ENCODE results near the gene DDX6.
"Not testable (repeated sequence)": the region's sequence is repeated elsewhere in the genome, so short reads cannot be mapped to it uniquely, and the experiment has no call there.

DDX6 gene

DNA sequence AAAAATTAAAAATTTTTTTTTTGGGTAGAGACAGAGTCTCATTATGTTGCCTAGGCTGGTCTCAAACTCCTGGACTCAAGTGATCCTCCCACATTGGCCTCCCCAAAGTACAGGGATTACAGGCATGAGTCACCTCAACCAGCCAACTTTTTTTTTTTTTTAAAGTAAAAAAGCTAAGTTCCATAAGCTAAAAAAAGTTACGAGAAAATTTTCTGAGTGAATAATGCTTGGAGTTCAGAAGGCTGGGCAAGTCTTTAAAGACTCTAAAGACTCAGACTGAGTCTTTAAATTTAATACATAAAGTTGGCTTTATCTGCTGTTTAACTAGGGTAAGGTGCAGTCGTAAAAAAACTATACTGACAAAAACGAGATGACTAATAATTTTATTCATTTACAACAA is 5.6 kb downstream of the DDX6 start:
- Histone ChIP-seq H3K9me3 (ENCODE audit: insufficient read depth, low read depth, low read length) (no peaks in the 10 kb centered on the region), H3K9ac (ENCODE audit: low read depth, low read length) (no peak overlapping the region), H3K4me3 (ENCODE audit: low read length) (no peak overlapping the region), H3K27ac (ENCODE audit: low read length) (no peak overlapping the region), H3K27me3 (ENCODE audit: insufficient read depth, low read length) (no peaks in the 10 kb centered on the region), H3K4me1 (ENCODE audit: insufficient read depth, low read length) (no peaks in the 10 kb centered on the region), H3K36me3 (ENCODE audit: insufficient read depth, low read depth, low read length) (peaks cover 64% of the 10 kb centered on the region)

DNA sequence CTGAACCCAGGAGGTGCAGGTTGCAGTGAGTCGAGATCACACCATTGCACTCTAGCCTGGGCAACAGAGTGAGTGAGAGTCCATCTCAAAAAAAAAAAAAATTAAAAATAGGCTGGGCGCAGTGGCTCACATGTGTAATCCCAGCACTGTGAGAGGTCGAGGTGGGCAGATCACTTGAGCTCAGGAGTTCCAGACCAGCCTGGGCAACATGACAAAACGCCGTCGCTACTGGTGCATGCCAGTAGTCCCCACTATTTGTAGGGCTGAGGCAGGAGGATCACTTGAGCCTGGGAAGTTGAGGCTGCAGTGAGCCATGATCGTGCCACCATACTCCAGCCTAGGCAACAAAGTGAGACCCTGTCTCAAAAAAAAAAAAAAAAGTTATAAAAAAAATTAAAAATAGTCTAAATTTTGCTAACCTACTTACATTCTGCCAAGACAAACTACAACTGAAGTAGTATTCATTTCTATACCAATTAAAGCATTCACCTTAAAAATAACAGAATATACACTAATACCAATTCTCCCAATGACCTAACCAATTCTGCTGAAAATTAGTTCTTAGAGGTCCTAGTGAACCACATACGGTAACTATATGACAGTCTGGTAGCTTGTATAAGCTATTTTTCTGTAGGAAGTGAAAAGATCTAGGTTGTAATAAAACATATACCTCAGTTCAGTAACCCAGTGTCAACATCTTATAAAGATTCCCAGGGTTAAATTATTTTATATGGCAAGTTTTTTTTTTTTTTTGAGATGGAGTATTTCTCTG is 7.1 kb downstream of the DDX6 start:
- Histone ChIP-seq H3K9me3 (ENCODE audit: insufficient read depth, low read depth, low read length) (no peaks in the 10 kb centered on the region), H3K27ac (ENCODE audit: low read length) (no peak overlapping the region), H3K4me1 (ENCODE audit: insufficient read depth, low read length) (no peaks in the 10 kb centered on the region), H3K9ac (ENCODE audit: low read depth, low read length) (no peak overlapping the region), H3K27me3 (ENCODE audit: insufficient read depth, low read length) (no peaks in the 10 kb centered on the region), H3K36me3 (ENCODE audit: insufficient read depth, low read depth, low read length) (peaks cover 79% of the 10 kb centered on the region), H3K4me3 (ENCODE audit: low read length) (no peak overlapping the region)

DNA sequence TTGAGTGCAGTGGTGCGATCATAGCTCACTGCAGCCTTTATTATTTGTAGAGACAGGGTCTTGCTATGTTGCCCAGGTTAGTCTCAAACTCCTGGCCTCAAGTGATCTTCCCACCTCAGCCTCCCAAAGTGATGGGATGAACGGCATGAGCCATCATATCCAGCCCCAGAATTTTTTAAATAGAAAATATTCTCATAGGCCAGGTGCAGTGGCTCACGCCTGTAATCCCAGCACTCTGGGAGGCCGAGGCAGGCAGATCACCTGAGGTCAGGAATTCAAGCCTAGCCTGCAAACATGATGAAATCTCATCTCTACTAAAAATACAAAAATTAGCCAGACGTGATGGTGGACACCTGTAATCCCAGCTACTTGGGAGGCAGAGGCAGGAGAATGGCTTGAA is 7.6 kb downstream of the DDX6 start:
- H3K4me3 ChIP-seq (ENCODE audit: low read length); H3K9ac ChIP-seq (ENCODE audit: low read depth, low read length); H3K27ac ChIP-seq (ENCODE audit: low read length); H3K27me3 ChIP-seq (ENCODE audit: insufficient read depth, low read length); H3K4me1 ChIP-seq (ENCODE audit: insufficient read depth, low read length); H3K9me3 ChIP-seq (ENCODE audit: insufficient read depth, low read depth, low read length): not testable (repeated sequence)
- H3K36me3 ChIP-seq (ENCODE audit: insufficient read depth, low read depth, low read length) = peaks cover 85% of the 10 kb centered on the region

DNA sequence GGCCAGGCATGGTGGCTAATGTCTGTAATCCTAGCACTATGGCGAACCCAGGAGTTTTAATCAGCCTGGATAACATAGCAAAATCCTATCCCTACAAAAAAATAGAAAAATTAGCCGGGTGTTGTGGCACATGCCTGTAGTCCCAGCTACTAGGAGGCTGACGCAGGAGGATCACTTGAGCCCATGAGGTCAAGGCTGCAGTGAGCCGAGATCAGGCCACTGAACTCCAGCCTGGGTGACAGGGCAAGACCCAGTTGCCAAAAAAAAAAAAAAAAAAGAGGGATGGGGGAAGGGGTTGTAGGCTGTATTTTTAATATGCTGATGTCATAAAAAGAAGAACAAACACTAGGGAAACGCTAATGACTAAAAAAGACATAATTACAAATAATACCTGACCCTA is 12.1 kb downstream of the DDX6 start:
- Histone ChIP-seq H3K4me1 (ENCODE audit: insufficient read depth, low read length) (no peaks in the 10 kb centered on the region), H3K36me3 (ENCODE audit: insufficient read depth, low read depth, low read length) (peaks cover 99% of the 10 kb centered on the region), H3K27ac (ENCODE audit: low read length) (no peak overlapping the region), H3K9ac (ENCODE audit: low read depth, low read length) (no peak overlapping the region), H3K27me3 (ENCODE audit: insufficient read depth, low read length) (no peaks in the 10 kb centered on the region), H3K9me3 (ENCODE audit: insufficient read depth, low read depth, low read length) (no peaks in the 10 kb centered on the region), H3K4me3 (ENCODE audit: low read length) (no peak overlapping the region)

DNA sequence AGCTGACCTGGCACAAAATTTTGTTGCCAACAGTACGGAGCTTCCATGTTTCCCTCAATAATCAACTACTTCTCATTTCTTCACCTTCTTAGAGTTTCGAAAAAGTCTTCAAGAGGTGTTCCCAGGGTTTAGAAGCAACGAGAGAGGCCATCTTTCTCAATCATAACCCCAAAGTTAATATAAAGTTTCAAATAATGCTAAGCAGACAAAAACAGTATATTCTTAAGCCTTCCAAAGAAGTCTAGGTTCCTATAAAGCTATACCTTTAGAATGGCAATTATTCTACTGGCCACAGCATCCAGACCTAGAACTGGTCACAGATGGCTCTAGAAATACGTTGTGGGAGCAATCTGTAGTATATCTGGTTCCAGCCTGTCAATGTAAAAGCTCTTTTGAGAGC is 16.9 kb downstream of the DDX6 start:
- peaks cover 95% of the 10 kb centered on the region for H3K36me3 ChIP-seq (ENCODE audit: insufficient read depth, low read depth, low read length)
- H3K9me3 ChIP-seq (ENCODE audit: insufficient read depth, low read depth, low read length) = no peaks in the 10 kb centered on the region
- H3K4me3 ChIP-seq (ENCODE audit: low read length) = no peak overlapping the region

DNA sequence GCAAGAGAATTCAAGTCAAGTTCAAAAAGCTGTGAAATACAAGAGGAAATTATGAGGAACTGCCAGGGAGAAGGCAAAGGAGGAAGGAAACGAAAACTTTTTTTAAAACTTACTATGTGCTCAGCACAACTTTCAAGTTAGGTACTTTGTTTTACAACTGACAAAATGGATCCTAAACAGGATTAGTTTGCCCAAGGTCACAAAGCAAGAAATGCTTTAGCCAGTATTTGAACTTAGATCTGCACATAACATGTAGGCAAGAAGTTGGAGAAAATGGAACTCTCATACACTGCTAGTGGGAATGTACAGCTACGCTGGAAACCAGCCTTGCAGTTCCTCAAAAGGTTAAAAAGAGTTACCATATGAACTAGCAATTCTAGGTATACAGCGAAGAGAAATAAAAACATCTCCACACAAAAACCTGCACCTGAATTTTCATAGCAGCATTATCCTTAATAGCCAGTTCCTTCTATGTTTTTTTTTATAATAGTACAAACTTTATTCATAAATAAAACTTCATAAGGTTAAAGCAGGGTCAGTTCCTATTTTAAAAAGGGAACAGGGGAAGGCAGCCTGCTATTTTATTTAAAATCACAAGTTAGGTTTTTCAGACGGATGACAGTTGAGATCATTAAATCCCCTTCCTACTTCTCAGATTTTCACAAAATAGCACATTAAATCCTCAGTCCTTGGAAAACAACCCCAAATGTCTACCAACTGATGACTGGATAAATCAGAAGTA is 19.2 kb downstream of the DDX6 start:
- Histone ChIP-seq H3K27ac (ENCODE audit: low read length) (no peak overlapping the region), H3K4me3 (ENCODE audit: low read length) (no peak overlapping the region), H3K27me3 (ENCODE audit: insufficient read depth, low read length) (no peaks in the 10 kb centered on the region), H3K36me3 (ENCODE audit: insufficient read depth, low read depth, low read length) (peaks cover 95% of the 10 kb centered on the region), H3K9ac (ENCODE audit: low read depth, low read length) (no peak overlapping the region), H3K4me1 (ENCODE audit: insufficient read depth, low read length) (no peaks in the 10 kb centered on the region), H3K9me3 (ENCODE audit: insufficient read depth, low read depth, low read length) (no peaks in the 10 kb centered on the region)

More for the DNA sequence above, 16.9 kb downstream of the DDX6 start:
- no peak overlapping the region for H3K9ac ChIP-seq (ENCODE audit: low read depth, low read length)
- no peaks in the 10 kb centered on the region for H3K4me1 ChIP-seq (ENCODE audit: insufficient read depth, low read length)
- H3K27me3 ChIP-seq (ENCODE audit: insufficient read depth, low read length) = no peaks in the 10 kb centered on the region
- H3K27ac ChIP-seq (ENCODE audit: low read length) = no peak overlapping the region

DNA sequence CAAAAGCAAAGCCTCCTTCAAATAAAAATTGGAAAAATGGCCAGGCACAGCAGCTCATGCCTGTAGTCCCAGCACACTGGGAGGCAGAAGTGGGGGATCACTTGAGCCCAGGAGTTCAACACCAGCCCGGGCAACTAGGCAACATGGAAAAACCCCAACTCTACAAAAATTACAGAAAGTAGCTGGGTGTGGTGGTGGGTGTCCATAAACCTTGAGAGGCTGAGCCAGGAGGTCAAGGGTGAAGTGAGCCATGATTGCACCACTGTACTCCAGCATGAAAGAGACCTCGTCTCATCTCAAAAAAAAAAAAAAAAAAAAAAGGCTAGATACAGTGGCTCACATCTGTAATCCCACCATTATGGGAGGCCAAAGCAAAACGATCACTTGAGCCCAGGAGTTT is 22.3 kb downstream of the DDX6 start:
- no peaks in the 10 kb centered on the region for H3K27me3 ChIP-seq (ENCODE audit: insufficient read depth, low read length)
- no peaks in the 10 kb centered on the region for H3K9me3 ChIP-seq (ENCODE audit: insufficient read depth, low read depth, low read length)
- peaks cover 92% of the 10 kb centered on the region for H3K36me3 ChIP-seq (ENCODE audit: insufficient read depth, low read depth, low read length)
- H3K27ac ChIP-seq (ENCODE audit: low read length) = no peak overlapping the region
- no peak overlapping the region for H3K4me3 ChIP-seq (ENCODE audit: low read length)
- H3K9ac ChIP-seq (ENCODE audit: low read depth, low read length) = no peak overlapping the region
- no peaks in the 10 kb centered on the region for H3K4me1 ChIP-seq (ENCODE audit: insufficient read depth, low read length)

DNA sequence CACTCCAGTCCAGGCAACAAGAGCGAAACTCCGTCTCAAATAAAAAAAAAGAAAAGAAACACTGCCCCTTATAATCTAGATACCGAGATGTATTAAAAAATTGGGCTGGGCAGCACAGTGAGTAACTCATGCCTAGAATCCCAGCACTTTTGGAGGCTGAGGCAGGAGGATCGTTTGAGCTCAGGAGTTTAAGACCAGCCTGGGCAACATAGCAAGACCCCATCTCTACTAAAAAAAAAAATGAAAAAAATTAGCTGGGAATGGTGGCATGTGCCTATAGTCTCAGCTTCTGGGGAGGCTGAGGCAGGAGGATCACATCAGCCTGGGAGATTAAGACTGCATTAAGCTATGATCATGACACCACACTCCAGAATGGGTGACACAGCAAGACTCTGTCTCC is 24.9 kb downstream of the DDX6 start:
- no peaks in the 10 kb centered on the region for H3K4me1 ChIP-seq (ENCODE audit: insufficient read depth, low read length)
- H3K27ac ChIP-seq (ENCODE audit: low read length) = no peak overlapping the region
- no peaks in the 10 kb centered on the region for H3K9me3 ChIP-seq (ENCODE audit: insufficient read depth, low read depth, low read length)
- H3K27me3 ChIP-seq (ENCODE audit: insufficient read depth, low read length) = no peaks in the 10 kb centered on the region
- H3K36me3 ChIP-seq (ENCODE audit: insufficient read depth, low read depth, low read length) = peaks cover 94% of the 10 kb centered on the region
- H3K9ac ChIP-seq (ENCODE audit: low read depth, low read length) = no peak overlapping the region
- no peak overlapping the region for H3K4me3 ChIP-seq (ENCODE audit: low read length)

DNA sequence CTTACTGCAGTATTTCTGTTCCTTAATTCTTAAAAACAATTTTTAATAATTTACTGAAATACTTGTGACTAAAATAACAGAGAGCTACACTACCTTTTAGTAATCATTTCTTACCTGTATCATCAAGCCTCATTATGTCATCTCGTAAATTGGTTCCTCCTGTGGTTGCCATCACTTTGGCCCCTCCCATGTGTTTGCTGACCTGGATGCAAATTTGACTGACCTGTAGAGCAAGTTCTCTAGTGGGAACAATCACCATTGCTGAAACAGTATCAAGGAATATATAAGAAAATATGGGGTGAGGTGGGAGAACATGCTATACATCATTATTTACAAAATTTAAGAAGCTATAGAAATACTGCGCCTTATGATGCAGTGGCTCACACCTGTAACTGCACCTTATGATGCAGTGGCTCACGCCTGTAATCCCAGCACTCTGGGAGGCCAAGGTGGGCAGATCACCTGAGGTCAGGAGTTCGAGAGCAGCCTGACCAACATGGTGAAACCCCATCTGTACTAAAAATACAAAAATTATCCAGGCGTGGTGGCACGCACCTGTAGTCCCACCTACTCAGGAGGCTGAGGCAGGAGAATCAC is 25.8 kb downstream of the DDX6 start:
- H3K36me3 ChIP-seq (ENCODE audit: insufficient read depth, low read depth, low read length) = peaks cover 94% of the 10 kb centered on the region
- H3K4me3 ChIP-seq (ENCODE audit: low read length); H3K4me1 ChIP-seq (ENCODE audit: insufficient read depth, low read length); H3K27me3 ChIP-seq (ENCODE audit: insufficient read depth, low read length); H3K9me3 ChIP-seq (ENCODE audit: insufficient read depth, low read depth, low read length); H3K9ac ChIP-seq (ENCODE audit: low read depth, low read length); H3K27ac ChIP-seq (ENCODE audit: low read length): not testable (repeated sequence)

DNA sequence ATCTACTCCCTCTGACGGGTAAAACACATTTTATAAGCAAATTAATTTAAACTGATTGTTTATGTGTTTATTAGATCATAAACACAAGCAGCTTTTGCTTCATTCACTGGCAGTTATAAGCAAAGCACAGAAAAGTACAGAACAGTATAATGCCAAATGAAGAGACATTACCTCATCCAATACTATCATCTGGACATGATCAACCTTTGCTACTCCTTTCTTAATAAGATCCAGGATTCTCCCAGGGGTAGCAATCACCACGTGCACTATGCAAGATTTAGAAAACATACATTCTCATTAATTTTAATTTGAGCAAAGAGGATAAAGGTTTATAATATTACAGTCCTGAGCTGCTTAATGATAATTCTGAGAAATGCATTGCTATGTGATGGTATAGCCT is 27.9 kb downstream of the DDX6 start:
- Histone ChIP-seq H3K27me3 (ENCODE audit: insufficient read depth, low read length) (no peaks in the 10 kb centered on the region), H3K9ac (ENCODE audit: low read depth, low read length) (no peak overlapping the region), H3K36me3 (ENCODE audit: insufficient read depth, low read depth, low read length) (peaks cover 98% of the 10 kb centered on the region), H3K4me3 (ENCODE audit: low read length) (no peak overlapping the region), H3K9me3 (ENCODE audit: insufficient read depth, low read depth, low read length) (no peaks in the 10 kb centered on the region), H3K27ac (ENCODE audit: low read length) (no peak overlapping the region), H3K4me1 (ENCODE audit: insufficient read depth, low read length) (no peaks in the 10 kb centered on the region)

DNA sequence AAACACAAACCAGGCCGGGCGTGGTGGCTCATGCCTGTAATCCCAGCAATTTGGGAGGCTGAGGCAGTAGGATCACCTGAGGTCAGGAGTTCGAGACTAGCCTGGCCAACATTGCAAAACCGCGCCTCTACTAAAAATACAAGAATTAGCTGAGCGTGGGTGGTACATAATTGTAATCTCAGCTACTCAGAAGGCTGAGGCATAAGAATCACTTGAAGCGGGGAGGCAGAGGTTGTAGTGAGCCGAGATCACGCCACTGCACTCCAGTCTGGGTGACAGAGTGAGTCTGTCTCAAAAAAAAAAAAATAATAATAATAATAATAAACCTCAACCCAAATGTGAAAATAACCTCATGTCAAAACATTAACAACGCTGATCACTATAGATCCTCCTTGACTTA is 29.0 kb downstream of the DDX6 start:
- not testable (repeated sequence) for H3K9ac ChIP-seq (ENCODE audit: low read depth, low read length); H3K9me3 ChIP-seq (ENCODE audit: insufficient read depth, low read depth, low read length); H3K27ac ChIP-seq (ENCODE audit: low read length); H3K4me1 ChIP-seq (ENCODE audit: insufficient read depth, low read length); H3K27me3 ChIP-seq (ENCODE audit: insufficient read depth, low read length); H3K4me3 ChIP-seq (ENCODE audit: low read length)
- peaks cover 98% of the 10 kb centered on the region for H3K36me3 ChIP-seq (ENCODE audit: insufficient read depth, low read depth, low read length)

DNA sequence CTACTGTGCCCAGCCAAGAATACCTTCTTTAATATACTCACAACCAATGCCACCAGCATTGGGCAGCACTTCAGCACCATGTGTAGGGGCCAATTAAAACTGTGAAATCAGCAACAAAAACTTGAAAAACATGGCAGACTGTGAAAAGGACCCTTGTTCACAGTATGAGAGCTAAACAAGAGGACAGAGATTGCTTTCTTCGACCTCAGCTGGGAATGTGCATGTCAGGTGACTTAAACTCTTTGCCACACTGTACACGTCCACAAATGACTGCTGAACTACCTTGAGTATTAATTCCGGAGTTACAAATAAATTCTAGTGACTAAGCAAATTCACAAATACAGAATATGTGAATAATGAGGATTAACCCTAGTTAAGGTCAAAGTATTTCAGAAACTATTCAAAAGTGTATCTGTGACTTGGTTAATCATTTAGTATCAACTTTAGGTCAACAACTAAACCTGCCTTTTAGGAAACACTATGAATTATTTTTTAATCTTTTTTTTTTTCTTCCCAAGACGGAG is 33.0 kb downstream of the DDX6 start:
- peaks cover 99% of the 10 kb centered on the region for H3K36me3 ChIP-seq (ENCODE audit: insufficient read depth, low read depth, low read length)
- no peak overlapping the region for H3K4me3 ChIP-seq (ENCODE audit: low read length)
- no peak overlapping the region for H3K27ac ChIP-seq (ENCODE audit: low read length)
- no peaks in the 10 kb centered on the region for H3K4me1 ChIP-seq (ENCODE audit: insufficient read depth, low read length)
- H3K27me3 ChIP-seq (ENCODE audit: insufficient read depth, low read length) = no peaks in the 10 kb centered on the region
- no peaks in the 10 kb centered on the region for H3K9me3 ChIP-seq (ENCODE audit: insufficient read depth, low read depth, low read length)
- no peak overlapping the region for H3K9ac ChIP-seq (ENCODE audit: low read depth, low read length)

Data from iPS-20b (cell line).